AG09309 (cell line): ENCODE results near the gene TNK1.
A peak's percentile ranks its signal among the peaks of the same experiment; 100 is the strongest.

Experiments used
- DNase-seq: peaks from one replicate; pipeline ENCODE4 v3.0.0-alpha.2; 2010; ENCODE audit warnings: low read depth
- H3K4me3 ChIP-seq: 2 replicates; pipeline ENCODE4 v1.5.1; 2011; ENCODE audit warnings: mild to moderate bottlenecking, low read depth, low read length, moderate library complexity; ENCODE audit not compliant: control insufficient read depth
- TF ChIP-seq, protein P1 (sequence below): IDR thresholded peaks from 2 replicates; pipeline ENCODE4 v1.5.1; 2011; ENCODE audit warnings: mild to moderate bottlenecking, low read depth, low read length, inconsistent platforms; ENCODE audit not compliant: insufficient read depth, control insufficient read depth; ENCODE audit errors: missing control alignments

TNK1 gene

DNA sequence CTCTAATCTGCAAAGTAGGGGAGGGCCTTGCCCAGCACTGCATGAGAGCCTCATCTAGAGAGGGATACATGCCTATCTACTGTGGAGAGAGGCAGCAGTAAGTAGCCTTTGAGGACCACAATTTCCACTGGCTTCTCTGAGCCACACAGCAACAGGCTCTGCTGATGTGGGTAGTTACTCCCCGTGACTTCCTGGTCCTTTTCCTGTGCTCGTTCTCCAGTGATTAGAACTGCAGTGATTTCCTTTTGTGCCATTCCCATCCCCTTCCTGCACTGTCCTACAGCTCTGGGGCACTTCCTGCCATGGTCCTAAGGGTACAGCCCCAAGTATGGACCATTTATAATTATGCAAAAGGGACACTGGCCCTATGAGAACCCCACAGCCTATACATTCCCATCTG is 10.4 kb downstream of the TNK1 start:
- DNase-seq = no peak
- H3K4me3 ChIP-seq = no peak overlapping the region
- TF ChIP-seq, protein P1, sequence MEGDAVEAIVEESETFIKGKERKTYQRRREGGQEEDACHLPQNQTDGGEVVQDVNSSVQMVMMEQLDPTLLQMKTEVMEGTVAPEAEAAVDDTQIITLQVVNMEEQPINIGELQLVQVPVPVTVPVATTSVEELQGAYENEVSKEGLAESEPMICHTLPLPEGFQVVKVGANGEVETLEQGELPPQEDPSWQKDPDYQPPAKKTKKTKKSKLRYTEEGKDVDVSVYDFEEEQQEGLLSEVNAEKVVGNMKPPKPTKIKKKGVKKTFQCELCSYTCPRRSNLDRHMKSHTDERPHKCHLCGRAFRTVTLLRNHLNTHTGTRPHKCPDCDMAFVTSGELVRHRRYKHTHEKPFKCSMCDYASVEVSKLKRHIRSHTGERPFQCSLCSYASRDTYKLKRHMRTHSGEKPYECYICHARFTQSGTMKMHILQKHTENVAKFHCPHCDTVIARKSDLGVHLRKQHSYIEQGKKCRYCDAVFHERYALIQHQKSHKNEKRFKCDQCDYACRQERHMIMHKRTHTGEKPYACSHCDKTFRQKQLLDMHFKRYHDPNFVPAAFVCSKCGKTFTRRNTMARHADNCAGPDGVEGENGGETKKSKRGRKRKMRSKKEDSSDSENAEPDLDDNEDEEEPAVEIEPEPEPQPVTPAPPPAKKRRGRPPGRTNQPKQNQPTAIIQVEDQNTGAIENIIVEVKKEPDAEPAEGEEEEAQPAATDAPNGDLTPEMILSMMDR = no peak

DNA sequence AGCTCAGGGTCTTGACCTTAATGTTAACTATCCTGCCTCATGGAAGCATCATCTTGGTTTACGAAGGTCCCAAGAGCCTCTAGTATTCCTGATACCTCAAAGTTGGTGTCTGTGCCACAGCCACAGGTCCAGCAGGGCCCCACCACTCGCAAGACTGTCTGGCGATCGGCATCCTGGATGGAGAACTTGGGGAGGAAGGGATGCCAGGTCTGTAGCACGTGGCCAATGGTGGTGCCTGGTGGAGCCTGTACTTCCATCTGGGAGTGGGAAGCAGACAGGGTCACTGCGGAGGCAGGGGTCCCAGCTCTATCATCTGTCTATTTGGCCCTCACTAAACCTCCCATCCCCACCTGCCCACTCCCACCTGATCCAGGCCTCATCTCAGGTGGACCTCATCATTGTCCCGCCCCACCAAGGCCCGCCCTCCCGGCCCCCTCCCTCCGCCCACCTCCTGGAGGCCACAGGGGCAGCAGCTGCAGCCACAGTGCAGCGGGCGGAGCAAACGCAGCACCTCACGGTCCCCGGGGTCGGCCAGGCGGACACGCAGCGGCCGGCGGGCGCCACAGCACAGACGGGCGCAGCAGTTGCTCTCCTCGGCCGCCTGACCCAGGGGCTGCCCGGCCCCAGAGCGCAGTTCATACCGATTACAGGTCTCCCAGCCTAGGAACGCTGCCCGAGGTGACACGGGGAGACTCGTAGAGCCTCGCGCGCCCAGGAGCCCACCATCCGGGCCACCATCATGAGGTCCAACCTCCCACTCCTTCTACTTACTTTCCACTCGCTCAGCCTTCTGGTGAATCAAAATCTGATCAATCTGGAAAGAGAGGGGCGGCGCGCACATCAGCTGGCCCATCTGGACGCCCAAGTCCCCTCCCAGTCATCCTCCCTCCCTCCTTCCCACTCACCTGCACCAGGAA is 12.1 kb downstream of the TNK1 start:
- no peak for DNase-seq
- TF ChIP-seq, protein P1 = no peak
- peak overlapping the region; percentile 78 for H3K4me3 ChIP-seq

GRCh38 chr17:7393613-7394451 is 12.9 kb downstream of the TNK1 start:
- TF ChIP-seq, protein P1 = peak; percentile 31
- H3K4me3 ChIP-seq = peak overlapping the region; percentile 78
- no peak for DNase-seq

GRCh38 chr17:7394452-7395191 is 13.7 kb downstream of the TNK1 start, which contains the start of gene PLSCR3:
TSS of gene PLSCR3 (minus strand) at chr17:7394525. CDS start at chr17:7394110, 415 bp downstream.
- TF ChIP-seq, protein P1 = peak; percentile 46
- DNase-seq = peak; percentile 35
- H3K4me3 ChIP-seq = peak within 1 kb of the TSS; percentile 78

- no peak for DNase-seq
- H3K4me3 ChIP-seq = no peak overlapping the region
- TF ChIP-seq, protein P1 = no peak
These were observed 15.3 kb downstream of the TNK1 start for GRCh38 chr17:7396147-7396546.

DNA sequence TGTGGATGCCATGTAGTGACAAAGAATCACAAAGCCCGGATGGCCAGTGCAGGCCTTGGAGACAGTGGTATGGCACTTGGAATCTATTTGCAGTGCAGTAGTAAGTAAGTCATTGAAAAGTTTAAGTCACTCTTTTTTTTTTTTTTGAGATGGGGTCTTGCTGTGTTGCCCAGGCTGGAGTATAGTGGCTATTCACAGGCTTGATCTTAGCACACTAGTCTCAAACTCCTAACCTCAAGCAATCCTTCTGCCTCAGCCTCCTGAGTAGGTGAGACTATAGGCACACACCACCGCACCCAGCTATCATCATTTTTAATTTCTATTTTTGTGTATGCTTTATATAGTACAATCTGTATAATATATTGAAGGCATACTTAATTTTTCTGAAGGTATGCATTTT is 17.7 kb downstream of the TNK1 start:
- no peak overlapping the region for H3K4me3 ChIP-seq
- no peak for DNase-seq
- TF ChIP-seq, protein P1 = no peak
